HFF-Myc (cell line): ENCODE results near the gene IFNA16.
A peak's percentile ranks its signal among the peaks of the same experiment; 100 is the strongest.
"Not testable (repeated sequence)": the region's sequence is repeated elsewhere in the genome, so short reads cannot be mapped to it uniquely, and the experiment has no call there.

Experiments used
- DNase-seq: peaks from one replicate; pipeline ENCODE4 v3.0.0-alpha.2; 2011; ENCODE audit warnings: low read depth; ENCODE audit errors: extremely low read depth
- H3K4me3 ChIP-seq: replicated peaks from 2 replicates; pipeline ENCODE4 v1.5.1; 2011; ENCODE audit warnings: low read depth, mild to moderate bottlenecking, control low read depth, low read length
- TF ChIP-seq, protein P1 (sequence below): IDR thresholded peaks from 2 replicates; pipeline ENCODE4 v1.5.1; 2012; ENCODE audit warnings: mild to moderate bottlenecking, low read depth, low read length, control low read depth; ENCODE audit errors: missing control alignments

The IFNA16 gene

DNA sequence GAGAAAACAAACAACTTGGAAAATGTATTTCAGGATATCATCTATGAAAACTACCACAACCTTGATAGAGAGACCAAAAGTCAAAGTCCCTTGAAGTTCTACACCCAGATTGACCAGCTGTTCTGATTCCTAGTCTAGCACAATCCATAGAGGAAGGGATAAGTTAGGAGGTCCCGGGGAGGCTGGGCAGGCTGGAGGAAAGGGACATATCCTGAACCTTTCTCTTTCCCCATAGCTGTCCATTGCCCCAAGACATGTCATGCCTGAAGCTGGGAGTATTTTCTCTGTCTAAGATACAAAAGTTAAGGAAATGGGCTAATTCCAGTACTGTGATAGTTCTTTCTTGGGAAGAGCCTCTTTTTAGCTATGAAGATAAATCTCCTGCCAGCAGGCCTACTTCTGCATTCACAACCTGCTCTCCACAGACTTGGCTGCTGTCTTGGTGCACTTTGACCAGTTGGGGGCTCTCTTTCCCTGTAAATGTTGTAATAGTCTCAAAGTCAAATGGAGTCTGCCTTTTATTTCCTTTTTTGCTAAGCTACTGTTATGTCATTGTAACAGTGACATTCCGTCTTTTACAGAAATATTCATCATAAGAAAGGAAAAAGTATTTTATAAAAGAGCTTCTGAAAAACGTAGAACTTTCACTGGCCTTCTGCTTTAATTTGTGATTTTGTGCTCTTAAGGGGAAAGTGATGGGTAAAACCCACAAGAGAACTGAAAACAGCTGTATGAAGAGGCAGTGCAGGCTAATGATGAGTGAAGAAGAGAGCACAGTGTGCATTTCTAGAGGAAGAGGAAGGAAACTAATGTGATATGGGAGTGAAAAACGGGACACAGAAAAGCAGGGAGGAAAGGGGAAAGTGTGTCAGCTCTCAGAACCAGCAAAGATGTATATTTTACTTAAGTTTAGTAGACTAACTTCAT is 34.0 kb downstream of the IFNA16 start:
- not testable (repeated sequence) for H3K4me3 ChIP-seq, DNase-seq
- TF ChIP-seq, protein P1, sequence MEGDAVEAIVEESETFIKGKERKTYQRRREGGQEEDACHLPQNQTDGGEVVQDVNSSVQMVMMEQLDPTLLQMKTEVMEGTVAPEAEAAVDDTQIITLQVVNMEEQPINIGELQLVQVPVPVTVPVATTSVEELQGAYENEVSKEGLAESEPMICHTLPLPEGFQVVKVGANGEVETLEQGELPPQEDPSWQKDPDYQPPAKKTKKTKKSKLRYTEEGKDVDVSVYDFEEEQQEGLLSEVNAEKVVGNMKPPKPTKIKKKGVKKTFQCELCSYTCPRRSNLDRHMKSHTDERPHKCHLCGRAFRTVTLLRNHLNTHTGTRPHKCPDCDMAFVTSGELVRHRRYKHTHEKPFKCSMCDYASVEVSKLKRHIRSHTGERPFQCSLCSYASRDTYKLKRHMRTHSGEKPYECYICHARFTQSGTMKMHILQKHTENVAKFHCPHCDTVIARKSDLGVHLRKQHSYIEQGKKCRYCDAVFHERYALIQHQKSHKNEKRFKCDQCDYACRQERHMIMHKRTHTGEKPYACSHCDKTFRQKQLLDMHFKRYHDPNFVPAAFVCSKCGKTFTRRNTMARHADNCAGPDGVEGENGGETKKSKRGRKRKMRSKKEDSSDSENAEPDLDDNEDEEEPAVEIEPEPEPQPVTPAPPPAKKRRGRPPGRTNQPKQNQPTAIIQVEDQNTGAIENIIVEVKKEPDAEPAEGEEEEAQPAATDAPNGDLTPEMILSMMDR: peak; percentile 53

DNA sequence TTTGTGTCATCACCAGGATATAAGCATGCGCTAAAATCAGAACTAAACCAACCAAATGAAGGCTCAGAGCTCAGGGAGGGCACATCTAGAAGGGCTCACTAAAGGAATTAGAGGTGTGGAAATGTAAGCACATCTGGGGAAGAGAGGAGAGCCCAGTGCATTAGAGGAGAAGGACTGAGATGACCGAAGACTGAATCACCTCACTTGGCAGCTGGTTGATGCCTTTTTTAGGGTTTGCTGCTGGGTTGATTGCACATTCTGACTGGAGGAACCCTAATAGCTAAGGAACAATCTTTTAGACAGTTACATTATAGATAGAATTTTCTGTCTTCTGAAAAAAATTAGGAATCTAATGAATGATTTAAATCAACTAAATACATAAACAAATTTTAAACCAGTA is 42.4 kb downstream of the IFNA16 start:
- TF ChIP-seq, protein P1: no peak
- DNase-seq: no peak
- H3K4me3 ChIP-seq: no peak overlapping the region

DNA sequence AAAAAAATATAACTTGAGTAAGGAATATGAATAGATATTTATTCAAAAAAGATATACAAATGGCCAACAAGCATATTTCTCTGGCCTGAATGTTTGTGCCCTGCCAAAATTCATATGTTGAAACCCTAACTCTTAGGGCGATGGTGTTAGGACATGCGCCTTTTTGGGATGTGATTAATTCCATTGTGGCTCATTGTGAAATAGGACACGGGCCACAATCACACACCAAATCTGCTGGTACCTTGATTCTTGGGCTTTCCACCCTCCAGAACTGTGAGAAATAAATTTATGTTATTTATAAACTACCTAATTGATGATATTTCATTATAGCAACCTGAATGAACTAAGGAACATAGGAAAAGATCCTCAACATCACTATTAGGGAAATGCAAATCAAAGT is 45.0 kb downstream of the IFNA16 start:
- TF ChIP-seq, protein P1: no peak
- no peak for DNase-seq
- no peak overlapping the region for H3K4me3 ChIP-seq

DNA sequence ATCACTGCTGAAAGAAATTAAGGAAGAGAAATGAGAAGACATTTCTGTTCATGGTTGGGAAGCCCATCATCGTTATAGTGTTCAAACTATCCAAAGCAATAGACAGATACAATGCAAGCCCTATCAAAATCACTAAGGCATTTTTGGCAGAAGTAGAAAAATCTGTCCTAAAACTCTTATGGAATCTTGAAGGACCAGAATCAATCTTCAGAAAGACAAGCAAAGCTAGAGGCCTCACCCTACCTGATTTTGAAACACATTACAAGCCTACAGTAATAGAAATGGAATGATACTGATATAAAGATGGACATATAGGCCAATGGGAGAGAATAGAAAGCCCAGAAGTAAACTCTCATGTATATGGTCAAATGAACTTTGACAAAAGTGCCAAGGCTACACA is 45.8 kb downstream of the IFNA16 start:
- no peak for DNase-seq
- no peak overlapping the region for H3K4me3 ChIP-seq
- TF ChIP-seq, protein P1: no peak

DNA sequence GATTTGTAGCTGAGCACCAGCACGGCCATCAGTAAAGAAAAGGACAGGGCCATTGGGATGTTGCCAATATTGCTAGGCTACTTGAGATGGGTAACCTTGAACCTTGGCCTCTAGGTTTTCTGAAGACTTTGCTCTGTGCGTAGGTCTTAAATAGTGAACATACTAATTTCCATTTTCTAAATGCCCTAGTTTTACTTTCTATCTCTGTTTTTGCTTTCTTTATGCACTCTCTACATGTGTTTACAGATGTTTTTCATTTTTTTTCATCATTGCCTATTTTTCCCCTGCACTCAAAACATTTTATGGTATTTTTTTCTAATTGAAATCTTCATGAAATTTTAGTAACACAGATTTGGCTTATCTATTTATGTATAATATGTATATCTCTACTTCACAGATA is 50.6 kb downstream of the IFNA16 start, which contains the start of gene IFNA21:
IFNA21 (minus strand) TSS at position 101 of the 400 bp plus-strand sequence; CDS start at position 53, 48 bp downstream.
- H3K4me3 ChIP-seq, DNase-seq: not testable (repeated sequence)
